Activated CD4-positive, CD25-positive, alpha-beta regulatory T cell (primary cell): Measurements from ENCODE around the gene PSEN1.

Experiments
- DNase-seq, 4 experiments: peaks; one replicate each; lab custom pipeline; 2025; lab: John Stamatoyannopoulos, UW

The PSEN1 gene

DNA sequence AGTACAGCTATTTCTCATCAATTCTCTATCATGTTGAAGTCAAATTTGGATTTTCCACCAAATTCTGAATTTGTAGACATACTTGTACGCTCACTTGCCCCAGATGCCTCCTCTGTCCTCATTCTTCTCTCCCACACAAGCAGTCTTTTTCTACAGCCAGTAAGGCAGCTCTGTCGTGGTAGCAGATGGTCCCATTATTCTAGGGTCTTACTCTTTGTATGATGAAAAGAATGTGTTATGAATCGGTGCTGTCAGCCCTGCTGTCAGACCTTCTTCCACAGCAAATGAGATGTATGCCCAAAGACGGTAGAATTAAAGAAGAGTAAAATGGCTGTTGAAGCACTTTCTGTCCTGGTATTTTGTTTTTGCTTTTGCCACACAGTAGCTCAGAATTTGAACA is 83.8 kb downstream of the PSEN1 start:
- no peak for DNase-seq

- no peak for DNase-seq
Measured at GRCh38 chr14:73220634-73221033, 84.3 kb downstream of the PSEN1 start.

- no peak for DNase-seq
Measured at GRCh38 chr14:73221945-73222344, 85.6 kb downstream of the PSEN1 start.

DNA sequence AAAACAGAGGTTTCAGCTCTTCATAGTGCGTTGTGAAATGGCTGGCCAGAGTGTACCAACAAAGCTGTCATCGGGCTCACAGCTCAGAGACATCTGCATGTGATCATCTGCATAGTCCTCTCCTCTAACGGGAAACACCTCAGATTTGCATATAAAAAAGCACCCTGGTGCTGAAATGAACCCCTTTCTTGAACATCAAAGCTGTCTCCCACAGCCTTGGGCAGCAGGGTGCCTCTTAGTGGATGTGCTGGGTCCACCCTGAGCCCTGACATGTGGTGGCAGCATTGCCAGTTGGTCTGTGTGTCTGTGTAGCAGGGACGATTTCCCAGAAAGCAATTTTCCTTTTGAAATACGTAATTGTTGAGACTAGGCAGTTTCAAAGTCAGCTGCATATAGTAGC is 86.7 kb downstream of the PSEN1 start:
- no peak for DNase-seq

- no peak for DNase-seq
Measured at GRCh38 chr14:73225496-73225895, 89.2 kb downstream of the PSEN1 start.

- DNase-seq = no peak
Measured at GRCh38 chr14:73227812-73228781, 91.8 kb downstream of the PSEN1 start.

GRCh38 chr14:73230051-73230450 is 93.7 kb downstream of the PSEN1 start:
- DNase-seq = no peak

DNA sequence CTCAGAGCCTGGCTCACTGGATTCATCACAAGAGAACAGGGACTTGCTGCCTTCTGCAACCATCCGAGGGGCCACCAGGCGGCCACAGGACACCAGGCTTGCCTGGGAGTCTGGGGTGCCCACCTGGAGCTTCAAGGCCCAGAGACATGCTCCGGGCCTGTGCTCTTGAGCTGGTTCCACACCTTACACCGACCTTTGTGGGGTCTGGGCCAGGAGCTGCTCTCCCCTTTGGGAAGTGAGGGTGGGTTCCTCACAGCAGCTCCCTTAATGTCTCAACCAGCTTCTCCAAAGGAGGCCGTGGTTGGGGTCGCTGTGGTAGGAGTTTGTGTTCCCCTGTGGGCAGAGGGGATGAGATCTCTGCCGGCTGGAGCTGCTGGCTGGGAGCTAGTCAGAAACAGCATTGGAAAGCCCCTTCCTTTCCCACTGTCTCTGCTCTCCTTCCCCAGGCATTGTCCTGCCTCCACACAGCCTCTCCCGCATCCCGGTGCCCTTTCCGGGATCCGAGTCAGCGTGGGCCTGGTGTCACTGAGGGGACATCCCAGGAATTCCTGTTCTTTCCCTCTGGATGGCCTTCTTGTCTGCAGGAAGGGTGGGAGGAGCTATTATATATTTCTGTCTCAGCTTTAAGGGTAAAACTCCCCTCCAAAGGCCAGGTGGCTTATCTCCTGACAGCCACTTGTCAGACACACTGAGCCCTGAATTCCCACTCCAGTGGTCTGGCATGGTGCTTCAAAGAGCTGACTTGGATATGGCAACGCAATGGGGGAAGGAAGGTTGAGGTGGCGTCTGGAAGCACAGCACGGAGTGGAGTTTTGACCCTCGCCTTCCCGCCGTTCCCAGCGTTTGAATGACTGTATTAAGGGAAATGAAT is 95.9 kb downstream of the PSEN1 start:
- no peak for DNase-seq

DNA sequence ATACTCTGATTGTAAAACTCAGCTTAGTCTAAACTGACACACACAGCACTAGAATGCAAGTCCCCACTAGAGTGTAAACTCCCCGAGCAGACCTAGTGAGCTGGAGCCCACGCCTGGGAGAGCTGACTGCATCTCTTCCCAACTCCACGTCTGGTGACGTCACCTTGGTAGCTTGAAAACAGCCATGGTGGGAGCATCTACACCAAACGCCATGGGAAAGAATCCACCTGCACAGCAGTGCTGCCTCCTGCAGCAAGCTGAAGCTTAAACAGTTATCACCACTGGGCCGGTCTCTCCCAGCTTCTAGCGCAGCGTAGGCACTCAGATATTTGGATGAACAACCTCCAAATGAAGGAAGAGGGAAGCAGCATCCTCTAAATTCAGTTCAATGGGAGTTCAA is 96.7 kb downstream of the PSEN1 start:
- DNase-seq = no peak

DNA sequence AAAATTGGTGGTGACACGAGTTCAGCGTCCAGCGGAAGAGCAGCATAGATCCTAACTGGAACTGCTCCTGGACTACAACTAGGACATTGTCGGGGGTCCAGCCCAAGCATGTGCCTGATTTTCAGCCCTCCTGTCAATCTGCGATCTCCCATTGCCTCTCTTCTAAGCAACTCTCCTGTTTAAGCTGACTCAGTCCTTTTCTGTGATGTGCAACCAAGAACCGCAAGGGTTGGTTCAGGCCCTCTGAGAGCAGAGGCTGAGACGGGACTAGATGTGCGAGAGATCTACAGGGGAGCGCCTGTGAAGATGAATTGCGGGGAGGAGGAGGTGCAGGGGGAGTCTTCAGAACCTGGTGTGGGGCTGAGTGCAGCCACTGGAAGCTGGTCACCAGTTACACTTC is 97.3 kb downstream of the PSEN1 start:
- DNase-seq = no peak

- DNase-seq = no peak
Measured at GRCh38 chr14:73234029-73234428, 97.7 kb downstream of the PSEN1 start.

DNA sequence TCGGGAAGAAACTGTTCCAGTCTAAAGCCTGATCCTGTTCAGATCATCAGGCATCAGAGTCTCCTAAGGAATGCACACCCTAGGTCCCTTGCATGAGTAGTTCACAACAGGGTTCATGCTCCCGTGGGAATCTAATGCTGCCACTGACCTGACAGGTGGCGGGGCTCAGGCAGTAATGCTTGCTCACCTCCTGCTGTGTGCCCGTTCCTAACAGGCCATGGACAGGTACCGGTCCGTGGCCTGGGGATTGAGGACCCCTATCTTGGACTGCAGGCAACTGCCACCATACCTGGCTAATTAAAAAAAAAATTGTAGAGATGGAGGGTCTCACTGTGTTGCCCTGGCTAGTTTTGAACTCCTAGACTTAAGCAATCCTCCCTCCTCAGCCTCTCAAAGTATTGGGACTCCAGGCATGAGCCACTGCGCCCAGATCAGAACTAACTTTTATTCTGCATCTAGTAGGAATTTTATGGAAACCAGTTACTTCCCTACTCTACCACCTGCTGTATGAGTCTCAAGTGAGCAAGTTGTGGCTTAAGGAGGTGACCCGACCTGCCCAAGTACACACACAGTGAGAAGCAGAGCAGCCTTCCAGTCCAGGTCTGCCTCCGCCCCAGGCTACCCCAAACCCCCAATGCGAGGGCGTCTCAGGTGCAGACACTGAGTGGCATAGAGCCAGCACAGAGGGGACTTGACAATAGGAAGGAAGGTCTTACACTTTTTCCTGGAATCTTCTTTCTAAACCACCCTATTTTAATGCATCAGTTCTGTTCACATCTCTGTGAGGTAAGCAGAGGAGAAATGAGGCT is 98.5 kb downstream of the PSEN1 start:
- no peak for DNase-seq

DNA sequence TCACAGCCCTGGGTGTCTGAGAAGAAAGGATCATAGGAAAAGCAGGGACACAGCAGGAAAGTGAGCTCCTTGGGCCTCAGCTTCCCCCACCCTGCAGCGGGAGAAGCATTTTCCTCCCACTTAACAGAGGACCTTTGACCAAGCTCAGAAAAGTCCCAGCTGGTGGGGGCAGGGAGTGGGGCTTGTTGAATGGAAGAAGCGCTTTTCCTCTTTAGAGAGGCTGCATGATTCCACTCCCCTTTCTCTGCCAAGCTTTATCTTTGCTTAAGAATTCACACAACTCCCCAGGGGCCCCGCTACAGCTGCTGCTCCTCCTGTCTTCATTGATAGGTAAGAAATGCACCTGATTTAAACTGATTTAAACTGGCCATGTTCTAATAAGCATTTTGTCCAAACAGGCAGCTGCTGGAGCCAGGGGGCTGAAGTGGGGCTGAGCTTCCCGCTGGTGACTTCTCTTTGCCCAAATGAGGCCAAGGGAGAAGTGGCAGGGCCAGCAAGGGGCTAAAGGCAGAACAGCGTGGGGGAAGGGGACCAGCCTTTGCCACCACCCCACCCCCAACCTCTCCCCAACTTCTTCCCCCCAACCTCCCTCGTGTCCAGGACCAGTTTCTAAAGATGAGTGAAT is 99.3 kb downstream of the PSEN1 start:
- no peak for DNase-seq

DNA sequence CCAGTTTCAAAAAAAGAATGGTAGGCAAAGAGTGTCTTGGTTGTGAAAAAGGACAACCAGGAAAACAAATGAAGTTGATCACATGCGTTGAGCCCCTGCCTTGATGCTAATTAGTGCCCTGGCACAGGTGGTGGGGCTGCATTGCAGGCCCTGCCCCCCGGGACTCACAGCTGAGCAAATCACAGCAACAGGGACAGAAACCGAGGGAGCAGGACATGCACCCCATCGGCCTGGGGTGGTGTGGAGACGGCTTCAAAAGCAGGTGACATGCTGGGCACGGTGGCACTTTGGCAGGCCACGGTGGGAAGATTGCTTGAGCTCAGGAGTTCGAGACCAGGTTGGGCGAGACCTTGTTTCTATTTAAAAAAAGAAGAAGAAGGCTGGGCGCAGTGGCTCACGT is 99.8 kb downstream of the PSEN1 start:
- no peak for DNase-seq

GRCh38 chr14:73236752-73237218 is 100.5 kb downstream of the PSEN1 start:
- no peak for DNase-seq

GRCh38 chr14:73237219-73237785 is 101.0 kb downstream of the PSEN1 start, which contains the start of gene PAPLN:
Gene PAPLN (plus strand): TSS chr14:73237506. CDS start chr14:73239779, 2,273 bp downstream.
- no peak for DNase-seq

- DNase-seq = no peak
Measured at GRCh38 chr14:73237786-73238423, 101.6 kb downstream of the PSEN1 start.

GRCh38 chr14:73238424-73238852 is 102.1 kb downstream of the PSEN1 start:
- no peak for DNase-seq

DNA sequence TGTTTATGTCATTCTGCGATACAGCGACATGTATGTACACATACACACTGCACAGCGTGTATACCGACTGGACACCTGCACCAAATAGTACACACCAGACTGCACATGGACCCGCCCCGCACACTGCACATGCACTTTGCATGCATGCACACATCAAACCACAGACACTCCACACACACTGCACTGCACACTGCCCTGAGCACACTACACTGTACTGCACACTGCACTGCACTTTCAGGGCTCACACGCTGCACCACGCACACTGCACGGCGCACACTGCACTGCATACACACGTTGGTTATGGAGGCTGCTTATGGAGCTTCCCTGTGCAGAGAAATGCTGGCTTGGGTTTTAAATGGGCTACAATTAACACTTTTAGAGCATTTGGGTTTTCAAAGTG is 102.6 kb downstream of the PSEN1 start:
- DNase-seq = no peak
